NCI-H446 (cell line): ENCODE data around the gene ADCY4.
A peak's percentile ranks its signal among the peaks of the same experiment; 100 is the strongest.
"Not testable (repeated sequence)": the region's sequence is repeated elsewhere in the genome, so short reads cannot be mapped to it uniquely, and the experiment has no call there.

Experiments
- DNase-seq, 2 experiments: peaks; one replicate each; lab custom pipeline; 2025; lab: John Stamatoyannopoulos, UW

ADCY4 gene

DNA sequence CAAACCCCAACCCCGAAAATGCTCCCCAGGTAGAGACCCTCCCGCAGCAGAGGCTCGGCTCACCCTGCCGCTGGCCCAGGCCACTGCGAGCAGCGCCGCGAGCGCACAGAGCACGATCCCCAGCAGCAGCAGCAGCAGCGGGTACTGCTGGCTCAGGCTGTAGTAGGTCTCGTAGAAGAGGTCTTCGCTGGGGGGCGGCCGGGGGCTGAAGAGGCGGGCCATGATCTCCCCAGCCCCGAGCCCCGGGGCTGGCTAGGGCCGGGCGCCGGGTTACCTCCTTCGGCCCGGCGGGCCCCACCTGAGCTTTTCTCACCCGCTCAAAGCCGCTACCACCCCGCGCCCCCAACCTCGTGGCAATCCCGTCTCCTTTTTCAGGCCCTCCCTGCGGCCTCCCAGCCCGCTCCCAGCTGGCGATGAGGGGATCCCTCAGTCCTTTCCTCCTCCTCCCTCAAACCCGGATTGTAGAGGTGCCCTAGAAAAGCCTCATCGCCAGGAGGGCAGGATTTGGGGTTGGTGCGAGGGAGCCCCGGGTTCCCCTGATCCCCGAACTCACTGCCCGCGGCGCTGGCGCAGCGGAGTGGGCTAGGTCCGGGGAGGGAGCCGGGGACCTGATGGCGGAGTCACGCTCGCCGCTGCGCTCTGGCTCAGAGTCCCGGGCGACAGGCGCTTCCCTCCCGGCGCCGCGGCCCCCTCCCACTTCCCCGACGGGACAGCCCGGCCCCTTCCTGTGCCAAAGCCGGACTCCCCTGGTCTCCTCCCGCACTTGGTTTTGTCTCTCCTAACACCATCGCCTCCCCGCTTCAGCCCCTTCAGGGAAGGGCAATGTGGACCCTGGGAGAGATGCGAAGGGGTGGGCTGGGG, at the start of gene ADCY4:
Gene ADCY4 (minus strand): TSS at position 641 of the 861 bp plus-strand sequence. CDS start 419 bp downstream, at position 222.
- no peak for DNase-seq

DNA sequence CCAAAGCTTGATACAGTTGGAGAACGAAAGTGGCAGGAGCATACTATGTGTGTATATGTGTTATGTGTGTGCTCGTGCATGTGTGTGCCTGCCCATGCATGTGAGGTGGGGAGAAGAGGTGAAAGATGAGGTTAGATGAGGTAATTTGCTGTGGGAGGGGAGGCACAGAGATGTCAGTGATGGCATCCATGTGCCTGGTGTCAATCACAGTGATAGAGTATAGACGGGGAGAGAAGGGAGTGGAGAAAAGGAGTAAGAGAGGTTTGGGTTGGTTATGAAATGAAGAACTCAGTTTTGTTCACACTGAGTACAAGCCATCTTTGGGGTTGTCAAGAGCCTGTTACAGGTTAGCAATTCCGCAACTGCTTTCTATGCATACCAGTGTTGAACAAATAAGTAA, 49.3 kb upstream of the ADCY4 start:
- no peak for DNase-seq

DNA sequence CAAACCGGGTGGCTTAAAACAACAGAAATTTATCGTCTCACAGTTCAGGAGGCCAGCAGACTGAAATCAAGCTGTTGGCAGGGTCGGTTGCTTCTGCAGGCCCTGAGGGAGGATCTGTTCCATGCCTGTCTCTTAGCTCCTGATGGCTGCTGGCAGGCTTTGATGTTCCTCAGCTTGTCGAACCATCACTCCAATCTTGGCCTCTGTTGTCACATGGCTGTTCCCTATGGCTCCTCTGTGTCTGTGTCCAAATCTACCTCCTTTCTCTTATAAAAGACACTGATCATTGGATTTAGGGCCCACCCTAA, 47.1 kb upstream of the ADCY4 start:
- peak in 1 of 2 experiments; percentile 18 for DNase-seq

DNA sequence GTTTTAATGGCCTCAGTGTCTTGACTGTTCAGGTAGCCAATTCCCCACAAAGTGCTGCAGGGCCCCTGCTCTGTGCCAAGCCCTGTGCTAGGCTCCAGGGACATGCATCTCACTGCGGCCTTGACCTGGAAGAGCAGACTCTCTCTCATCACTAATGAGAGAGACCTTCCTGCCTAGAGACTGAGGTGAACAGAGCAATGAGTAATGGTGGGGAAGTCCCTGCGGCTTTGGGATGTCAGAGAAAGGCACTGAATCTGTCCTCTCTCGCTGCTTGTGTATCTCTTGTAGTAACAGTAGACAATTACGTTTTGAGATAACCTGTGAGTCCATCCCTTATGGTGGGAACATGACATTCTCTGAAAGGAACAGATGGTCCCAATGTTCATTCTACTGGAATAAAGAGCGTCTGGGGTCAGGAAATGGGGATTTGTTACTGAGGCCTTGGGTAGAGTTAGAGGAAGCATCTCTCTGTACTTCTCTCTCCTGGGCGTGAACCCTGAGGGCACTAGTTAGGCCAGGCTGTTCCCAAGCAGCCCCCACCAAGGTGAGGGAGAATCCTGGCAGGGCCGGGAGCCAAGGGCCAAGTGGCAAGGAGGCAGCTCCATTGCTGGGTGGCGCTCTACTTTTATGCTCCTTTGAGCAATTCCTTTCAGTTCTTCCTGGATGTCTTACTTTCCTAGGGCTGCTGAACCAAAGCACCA, 46.6 kb upstream of the ADCY4 start:
- DNase-seq, result peak in 1 of 2 experiments; percentile 10

DNA sequence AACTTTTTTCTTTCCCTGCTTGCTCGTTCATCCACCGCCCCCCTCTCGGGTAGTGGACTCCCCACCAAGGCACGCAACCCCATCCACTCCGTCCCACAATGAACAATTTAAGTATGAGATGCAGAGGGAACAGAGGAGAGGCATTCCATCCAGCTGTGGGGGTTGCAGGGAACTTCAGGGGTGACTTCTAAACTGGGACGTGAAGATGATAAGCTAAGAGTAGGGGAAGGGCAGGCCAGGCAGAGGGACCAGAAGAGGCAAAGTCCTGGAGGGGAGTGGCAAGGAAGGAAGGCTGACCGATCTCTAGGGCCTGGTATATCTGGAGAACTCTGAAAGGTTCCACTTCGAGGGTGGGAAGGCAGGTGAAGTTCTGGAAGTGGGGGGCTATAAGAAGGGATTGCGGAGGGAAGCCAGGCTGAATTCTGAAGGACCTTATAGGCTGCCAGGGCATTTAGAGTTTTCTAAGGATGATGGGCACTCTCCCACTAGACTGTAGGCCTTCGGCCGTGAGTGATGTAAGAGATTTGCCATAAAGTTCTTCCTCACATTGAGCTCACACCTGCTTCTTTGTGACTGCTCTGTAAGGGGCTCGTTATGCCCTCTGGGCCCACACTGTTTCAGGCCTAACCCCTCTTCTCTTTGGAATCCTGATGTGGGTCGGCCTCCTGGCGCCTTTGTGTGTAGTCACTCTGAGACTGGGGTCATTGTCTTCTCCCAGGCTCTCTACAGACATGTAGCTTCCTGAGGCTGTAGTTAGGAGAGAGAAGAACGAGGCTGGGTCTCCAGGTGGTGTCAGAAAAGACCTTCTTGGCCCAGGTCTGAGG, 45.2 kb upstream of the ADCY4 start:
- DNase-seq, result no peak

DNA sequence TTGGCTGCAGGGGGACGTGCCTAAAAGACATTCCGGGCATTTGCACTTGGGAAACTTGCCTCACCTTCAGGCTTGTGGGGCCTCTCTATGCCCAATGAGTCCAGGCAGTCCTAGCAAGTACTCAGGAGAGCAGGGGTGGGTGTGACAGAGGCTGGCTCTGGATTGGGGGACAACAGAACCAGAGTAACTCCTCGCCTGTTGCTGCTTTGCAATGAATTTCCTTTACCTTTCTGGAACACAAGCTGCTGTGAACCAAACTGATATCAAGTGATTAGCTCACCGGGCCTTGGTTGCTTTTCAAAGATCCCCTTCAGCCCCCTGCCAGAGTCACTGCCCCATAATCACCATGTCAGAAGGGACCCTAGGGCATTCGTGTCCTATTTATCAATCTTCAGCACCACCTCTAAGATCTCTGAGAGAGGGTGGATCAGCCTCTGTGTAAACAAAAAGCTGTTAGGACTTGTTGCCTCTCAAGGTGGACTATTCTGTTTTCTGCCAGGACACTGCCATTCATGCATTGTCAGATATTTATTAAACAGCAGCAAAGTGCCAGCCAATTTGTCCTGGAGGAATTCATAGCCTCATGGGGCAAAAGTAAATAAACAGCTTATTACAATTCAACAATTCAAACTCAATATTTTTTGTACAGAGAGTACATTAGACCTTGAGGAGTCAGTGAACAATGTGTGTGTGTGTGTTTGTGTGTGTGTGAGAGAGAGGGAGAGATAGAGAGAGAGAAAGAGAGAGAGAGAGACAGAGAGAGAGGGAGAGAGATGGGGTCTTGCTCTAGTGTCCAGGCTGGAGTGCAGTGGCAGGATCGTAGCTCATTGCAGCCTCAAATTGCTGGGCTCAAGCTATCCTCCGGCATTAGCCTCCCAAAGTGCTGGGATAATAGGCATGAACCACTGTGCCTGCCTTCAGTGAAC, 44.4 kb upstream of the ADCY4 start:
- no peak for DNase-seq

DNA sequence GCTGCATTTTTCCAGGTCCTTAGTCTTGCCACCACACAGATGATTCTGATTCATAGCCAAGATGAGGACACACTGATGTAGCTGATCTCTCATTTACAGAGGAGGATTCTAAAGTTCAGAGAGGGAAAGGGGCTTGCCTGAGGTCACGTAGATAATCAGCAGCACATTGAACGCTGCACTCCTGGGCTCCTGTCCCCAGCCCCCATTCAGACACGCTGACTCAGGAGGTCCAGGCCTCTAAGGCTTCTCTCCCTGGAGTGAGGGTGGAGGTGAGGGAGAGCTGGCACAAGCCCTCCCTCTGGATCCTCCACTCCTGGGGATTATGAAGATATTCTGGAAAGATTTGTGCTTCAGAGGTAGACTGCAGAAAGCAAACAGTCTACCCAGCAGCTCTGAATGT, 43.5 kb upstream of the ADCY4 start:
- no peak for DNase-seq

DNA sequence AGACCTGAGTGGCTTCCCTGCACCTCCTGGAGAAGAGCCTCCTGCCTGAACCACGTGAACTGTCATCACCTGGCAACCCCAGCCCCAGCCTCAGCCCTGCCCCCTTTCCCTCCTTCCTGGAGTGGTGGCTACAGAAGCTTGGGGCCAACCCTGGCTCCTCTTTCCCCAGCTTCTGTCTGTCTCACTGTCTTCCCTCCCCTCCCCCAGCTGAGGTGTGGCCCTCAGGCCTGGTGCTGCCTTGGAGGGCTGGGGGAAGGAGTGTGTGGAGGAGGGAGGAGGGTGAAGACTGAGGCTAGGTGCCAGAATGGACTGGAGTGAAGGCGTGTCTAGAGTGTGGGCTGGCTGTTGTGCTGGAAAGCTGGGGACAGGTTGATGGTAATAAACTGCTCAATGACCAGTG, 42.8 kb upstream of the ADCY4 start:
- no peak for DNase-seq

DNA sequence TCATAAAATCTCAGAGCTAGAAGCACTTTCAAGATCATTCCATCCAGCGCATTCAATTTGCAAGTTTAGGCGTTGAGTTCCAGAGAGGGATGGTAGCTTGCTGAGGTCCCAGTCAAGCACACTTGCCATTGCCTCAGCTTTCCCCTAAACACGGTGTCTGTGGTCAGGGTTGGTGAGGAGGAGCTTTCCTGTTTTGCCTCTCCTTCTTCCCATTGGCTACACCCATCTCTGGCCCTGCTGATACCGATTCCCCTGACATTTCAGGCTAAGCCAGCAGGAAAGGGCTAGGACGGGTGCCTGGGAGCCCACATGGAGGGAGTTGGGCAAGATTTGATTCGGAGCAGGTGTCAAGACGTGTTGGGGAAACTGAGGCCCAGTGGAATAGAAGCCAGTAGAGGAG, 42.3 kb upstream of the ADCY4 start:
- DNase-seq, result no peak

DNA sequence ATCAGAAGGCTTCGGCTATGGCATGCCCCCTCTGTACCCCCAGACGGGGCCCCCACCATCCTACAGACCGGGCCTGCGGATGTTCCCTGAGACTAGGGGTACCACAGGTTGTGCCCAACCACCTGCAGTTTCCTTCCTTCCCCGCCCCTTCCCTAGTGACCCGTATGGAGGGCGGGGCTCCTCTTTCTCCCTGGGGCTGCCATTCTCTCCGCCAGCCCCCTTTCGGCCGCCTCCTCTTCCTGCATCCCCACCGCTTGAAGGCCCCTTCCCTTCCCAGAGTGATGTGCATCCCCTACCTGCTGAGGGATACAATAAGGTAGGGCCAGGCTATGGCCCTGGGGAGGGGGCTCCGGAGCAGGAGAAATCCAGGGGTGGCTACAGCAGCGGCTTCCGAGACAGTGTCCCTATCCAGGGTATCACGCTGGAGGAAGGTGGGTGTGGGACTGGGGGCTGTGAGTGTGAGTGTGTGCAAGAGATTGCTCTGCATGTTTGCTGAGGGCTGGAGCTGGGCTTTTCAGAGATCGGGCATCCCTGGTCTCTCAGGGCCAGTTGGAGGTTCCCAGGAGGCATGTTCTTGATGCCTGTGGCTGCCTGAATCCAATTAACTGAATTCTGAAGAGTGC, 41.7 kb upstream of the ADCY4 start:
- no peak for DNase-seq

DNA sequence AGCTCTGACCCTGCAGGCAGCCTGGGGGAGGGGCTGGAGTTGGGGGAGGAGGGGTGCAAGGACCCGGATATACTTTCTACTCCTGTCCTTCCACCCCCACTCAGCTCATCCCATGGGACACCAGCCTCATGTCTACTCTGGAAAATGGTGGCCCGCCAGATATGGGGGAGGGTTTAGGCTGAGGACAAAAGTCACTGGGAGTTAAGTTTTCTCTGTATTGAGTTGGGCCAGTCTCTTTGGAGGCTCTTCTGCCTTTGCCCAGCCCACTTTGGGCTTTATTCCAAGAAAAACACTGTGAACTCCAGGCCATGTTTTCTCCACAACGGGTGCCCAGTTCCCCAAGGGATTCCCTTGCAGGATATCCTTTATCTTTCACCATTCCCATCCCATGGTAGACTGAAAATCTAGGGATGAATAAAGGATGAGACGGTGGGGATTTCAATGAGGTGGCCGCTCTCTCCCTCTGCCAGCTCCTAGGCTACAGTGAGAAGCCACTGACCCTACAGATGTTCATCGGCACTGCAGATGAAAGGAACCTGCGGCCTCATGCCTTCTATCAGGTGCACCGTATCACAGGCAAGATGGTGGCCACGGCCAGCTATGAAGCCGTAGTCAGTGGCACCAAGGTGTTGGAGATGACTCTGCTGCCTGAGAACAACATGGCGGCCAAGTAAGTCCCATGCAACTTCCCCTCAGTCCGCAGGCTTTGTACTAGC, 38.0 kb upstream of the ADCY4 start:
- DNase-seq, result no peak

DNA sequence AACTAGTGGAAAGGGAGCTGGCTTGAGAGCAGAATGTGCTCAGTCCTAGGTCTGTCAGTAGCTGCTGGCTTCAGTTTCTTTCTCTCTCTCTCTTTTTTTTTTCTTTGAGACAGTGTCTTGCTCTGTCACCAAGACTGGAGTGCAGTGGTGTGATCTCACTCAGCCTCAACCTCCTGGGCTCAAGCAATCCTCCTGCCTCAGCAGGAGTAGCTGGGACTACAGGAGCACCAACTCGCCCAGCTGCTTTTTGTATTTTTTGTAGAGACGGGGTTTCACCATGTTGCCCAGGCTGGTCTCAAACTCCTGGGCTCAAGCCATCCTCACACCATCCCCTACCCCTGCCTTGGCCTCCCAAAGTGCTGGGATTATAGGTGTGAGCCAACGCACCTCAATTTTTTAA, 36.7 kb upstream of the ADCY4 start:
- not testable (repeated sequence) for DNase-seq

DNA sequence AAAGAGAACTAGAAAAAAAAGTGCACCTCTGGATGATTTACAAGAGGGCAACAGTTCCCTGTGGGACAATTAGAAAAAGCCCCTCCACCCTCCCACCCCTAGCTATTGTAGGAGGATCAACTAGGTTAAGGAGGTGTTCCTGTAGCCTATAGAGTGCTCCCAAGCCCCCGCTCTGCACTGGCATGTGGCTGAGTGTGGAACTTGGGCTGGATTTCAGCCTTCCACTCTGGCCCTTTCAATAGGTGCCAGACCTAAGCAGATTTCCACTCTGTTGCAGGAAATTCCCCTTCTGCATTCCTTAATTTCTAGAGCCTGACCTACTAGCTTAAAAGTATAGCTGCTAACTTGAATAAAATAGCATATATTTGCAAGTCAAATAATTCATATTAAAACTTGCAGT, 35.9 kb upstream of the ADCY4 start:
- DNase-seq, result no peak

DNA sequence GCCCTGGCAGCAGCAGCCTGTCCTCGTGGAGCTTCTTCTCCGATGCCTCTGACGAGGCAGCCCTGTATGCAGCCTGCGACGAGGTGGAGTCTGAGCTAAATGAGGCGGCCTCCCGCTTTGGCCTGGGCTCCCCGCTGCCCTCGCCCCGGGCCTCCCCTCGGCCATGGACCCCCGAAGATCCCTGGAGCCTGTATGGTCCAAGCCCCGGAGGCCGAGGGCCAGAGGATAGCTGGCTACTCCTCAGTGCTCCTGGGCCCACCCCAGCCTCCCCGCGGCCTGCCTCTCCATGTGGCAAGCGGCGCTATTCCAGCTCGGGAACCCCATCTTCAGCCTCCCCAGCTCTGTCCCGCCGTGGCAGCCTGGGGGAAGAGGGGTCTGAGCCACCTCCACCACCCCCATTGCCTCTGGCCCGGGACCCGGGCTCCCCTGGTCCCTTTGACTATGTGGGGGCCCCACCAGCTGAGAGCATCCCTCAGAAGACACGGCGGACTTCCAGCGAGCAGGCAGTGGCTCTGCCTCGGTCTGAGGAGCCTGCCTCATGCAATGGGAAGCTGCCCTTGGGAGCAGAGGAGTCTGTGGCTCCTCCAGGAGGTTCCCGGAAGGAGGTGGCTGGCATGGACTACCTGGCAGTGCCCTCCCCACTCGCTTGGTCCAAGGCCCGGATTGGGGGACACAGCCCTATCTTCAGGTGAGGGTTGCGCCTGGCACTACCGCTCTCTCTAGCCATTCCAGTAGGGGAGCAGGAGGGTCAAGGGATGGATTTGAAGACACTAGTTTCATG, 35.2 kb upstream of the ADCY4 start:
- no peak for DNase-seq

DNA sequence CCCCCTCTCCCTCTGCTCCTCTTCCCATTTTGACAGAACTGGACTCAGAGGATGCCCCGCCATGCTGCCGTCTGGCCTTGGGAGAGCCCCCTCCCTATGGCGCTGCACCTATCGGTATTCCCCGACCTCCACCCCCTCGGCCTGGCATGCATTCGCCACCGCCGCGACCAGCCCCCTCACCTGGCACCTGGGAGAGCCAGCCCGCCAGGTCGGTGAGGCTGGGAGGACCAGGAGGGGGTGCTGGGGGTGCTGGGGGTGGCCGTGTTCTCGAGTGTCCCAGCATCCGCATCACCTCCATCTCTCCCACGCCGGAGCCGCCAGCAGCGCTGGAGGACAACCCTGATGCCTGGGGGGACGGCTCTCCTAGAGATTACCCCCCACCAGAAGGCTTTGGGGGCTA, 34.6 kb upstream of the ADCY4 start:
- no peak for DNase-seq

DNA sequence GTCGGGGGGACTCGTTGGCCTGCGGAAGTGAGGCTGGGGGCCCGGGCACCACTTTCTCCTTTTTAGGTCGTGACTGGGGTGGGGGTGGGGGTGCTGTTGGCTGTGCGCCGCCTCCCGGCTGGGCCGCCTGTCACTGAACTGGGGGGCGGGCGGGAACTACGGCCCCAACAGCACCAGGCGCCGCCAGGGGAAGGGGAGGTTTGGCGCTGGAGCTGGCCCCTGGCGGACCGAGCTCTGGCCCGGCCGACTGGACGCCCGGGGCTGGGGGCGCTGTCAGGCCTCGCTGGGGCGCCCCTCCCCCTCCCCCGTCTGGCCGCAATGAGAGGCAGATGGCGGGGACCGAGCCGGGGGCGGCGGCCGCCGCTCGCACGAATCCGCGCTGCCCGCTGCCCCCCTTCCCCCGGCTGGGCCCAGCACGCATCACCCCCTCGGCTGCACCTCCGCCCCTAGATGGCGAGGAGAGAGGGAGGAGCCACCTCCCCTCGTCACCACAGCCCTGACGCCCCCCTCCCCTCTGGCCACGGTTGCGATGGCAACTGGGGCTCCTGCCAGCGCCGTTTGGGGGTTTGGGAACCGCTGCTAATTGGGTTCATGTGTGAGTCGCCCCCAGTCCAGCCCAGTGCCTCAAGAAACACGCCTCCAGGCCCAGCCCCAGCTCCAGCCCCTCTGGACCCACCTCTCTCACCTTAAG, 33.8 kb upstream of the ADCY4 start:
- no peak for DNase-seq

DNA sequence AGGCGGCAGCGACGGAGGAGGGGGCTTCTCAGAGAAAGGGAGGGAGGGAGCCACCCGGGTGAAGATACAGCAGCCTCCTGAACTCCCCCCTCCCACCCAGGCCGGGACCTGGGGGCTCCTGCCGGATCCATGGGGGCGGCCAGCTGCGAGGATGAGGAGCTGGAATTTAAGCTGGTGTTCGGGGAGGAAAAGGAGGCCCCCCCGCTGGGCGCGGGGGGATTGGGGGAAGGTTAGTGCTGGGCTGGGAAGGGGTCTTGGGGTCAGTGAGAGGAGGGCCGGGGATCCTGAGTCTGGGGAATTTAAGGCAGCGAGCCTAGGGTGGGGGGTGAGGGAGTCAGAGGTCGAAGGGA, 33.3 kb upstream of the ADCY4 start:
- no peak for DNase-seq

DNA sequence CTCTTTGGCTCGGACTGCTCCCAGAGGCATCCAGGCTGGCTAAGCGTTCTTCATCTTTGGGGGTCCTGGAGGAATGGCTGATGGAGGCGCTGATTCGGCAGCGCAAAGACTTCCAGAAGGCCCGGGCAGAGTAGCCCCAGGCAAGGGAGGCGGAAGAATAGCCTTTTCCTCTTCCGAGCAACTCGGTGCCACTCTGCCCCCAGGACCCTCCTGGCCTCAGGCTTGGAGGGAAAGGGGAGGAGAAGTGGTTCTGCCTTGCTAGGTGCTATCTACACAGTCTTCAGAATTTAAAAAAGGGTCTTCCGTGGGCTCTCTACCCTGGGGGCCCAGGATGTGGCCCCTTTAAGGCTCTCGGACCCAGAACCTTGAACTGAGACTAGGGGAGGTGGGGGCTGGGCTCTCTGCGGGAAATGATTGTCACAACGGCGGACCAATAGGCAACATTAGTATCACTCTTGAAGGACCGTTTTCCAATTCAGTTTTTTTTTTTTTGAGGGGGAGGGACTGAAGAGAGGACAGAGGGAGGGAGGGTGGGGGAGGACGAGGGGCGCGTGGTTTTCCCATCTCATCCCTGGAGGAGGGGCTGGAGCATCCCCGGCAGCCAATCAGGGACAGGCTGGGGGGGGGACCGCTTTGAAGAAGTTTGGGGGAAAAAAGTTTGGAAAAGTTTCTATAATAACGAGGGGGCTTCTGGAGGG, 32.8 kb upstream of the ADCY4 start, which contains the start of gene NFATC4:
Gene NFATC4 (plus strand): TSS at position 671 of the 698 bp plus-strand sequence. CDS start 157 bp downstream, outside the sequence.
- no peak for DNase-seq
